22Rv1 (cell line): ENCODE data around the gene SLC25A26.

Experiments
- CTCF ChIP-seq: fragments of 450-650 bp; IDR thresholded peaks from 2 replicates; pipeline ENCODE4 v1.5.1; 2017; ENCODE audit warnings: mild to moderate bottlenecking
- ZFX ChIP-seq: fragments of 450-650 bp; IDR thresholded peaks from 2 replicates; pipeline ENCODE4 v1.6.1; 2017; ENCODE audit warnings: antibody characterized with exemption, borderline replicate concordance

- TF ChIP-seq CTCF: no peak
- no peak for TF ChIP-seq ZFX
Observed at GRCh38 chr3:66342717-66343356, 122.0 kb downstream of the SLC25A26 start.
